H1 (cell line): ENCODE measurements around the gene TOB1. TPM values are rescaled to one million over a fixed set of nuclear protein-coding genes. Genes with fewer than 3 reads are reported as not detected.

Source experiments
- BRCA1 ChIP-seq: IDR thresholded peaks from 2 replicates; pipeline ENCODE4 v1.6.1; 2012; ENCODE audit warnings: low read depth, low read length, improper control_type of control experiment
- CBX8 ChIP-seq: fragments of 300-800, 300-1000 bp; sonication (generic); IDR thresholded peaks from 2 replicates; pipeline ENCODE4 v1.7.1; 2016; ENCODE audit warnings: low read depth, low read length, borderline replicate concordance
- EGR1 ChIP-seq: IDR thresholded peaks from 2 replicates; pipeline ENCODE4 v1.6.1; 2011; ENCODE audit warnings: low read depth, low read length, borderline replicate concordance
- NANOG ChIP-seq: IDR thresholded peaks from 2 replicates; pipeline ENCODE4 v1.6.1; 2011; ENCODE audit warnings: low read length, low read depth, mild to moderate bottlenecking, inconsistent platforms; ENCODE audit not compliant: insufficient read depth, poor library complexity, severe bottlenecking
- SIN3A ChIP-seq, 2 experiments: IDR thresholded peaks in 1 of 2; conservative IDR thresholded peaks in 1 of 2; 2 replicates each; pipeline ENCODE4 v1.6.1; 2011 to 2012; ENCODE audit warnings: low read length in 2 of 2, improper control_type of control experiment in 1 of 2, low read depth in 1 of 2, mild to moderate bottlenecking in 1 of 2
- SP4 ChIP-seq: IDR thresholded peaks from 2 replicates; pipeline ENCODE4 v1.6.1; 2012; ENCODE audit warnings: low read length, inconsistent platforms
- TCF12 ChIP-seq: IDR thresholded peaks from 2 replicates; pipeline ENCODE4 v1.6.1; 2011; ENCODE audit warnings: low read depth, mild to moderate bottlenecking, low read length
- polyA plus RNA-seq, 7 experiments: library from polyadenylated mRNA; depleted of rRNA in 3 of 7; stranded (reverse) in 5 of 7; unstranded in 2 of 7; fragments of >200 nt in 5 of 7; fragments of 200-250 nt in 2 of 7; gene quantifications; 1 replicate in 5 of 7; 2 replicates in 1 of 7; 4 replicates in 1 of 7; pipeline versions ENCODE4 v1.2.1 to v1.2.3, GENCODE V29; 2011 to 2013; ENCODE audit warnings: missing spikeins in 2 of 7, mixed read lengths in 2 of 7
- total RNA-seq: library from RNA; stranded (reverse); fragmentation: NEBNext Ultra II Directional; extraction: Animal tissue kit (Norgen Biotek cat#: 25700); gene quantifications from 2 replicates; pipeline ENCODE4 v1.2.1, GENCODE V29; 2021

The TOB1 gene
- total and polyA plus RNA-seq, 2 of the 8 experiments (the other 6 are each of a cell fraction or from before 2014, with no cell fraction given): 14.4 to 20.8 TPM

- TF ChIP-seq BRCA1 (no peak), SIN3A (conservative IDR thresholded peaks at IDR 0.05 in 1 of 2, IDR thresholded peaks at IDR 0.05 in 1 of 2; ENCODE audit: low read depth in 1 of 2, low read length in 2 of 2) (no peak), CBX8 (no peak), TCF12 (no peak), NANOG (no peak), EGR1 (peak; percentile 73), SP4 (no peak)
Measured at GRCh38 chr17:50863221-50863843, 2.8 kb downstream of the TOB1 start (continued).
